SH-SY5Y (cell line): ENCODE data around the gene TMEM192.

Experiments
- GATA2 ChIP-seq: IDR thresholded peaks from 2 replicates; pipeline ENCODE4 v1.6.1; 2011; ENCODE audit warnings: mild to moderate bottlenecking, low read depth, low read length
- GATA3 ChIP-seq: IDR thresholded peaks from 2 replicates; pipeline ENCODE4 v1.6.1; 2011; ENCODE audit warnings: low read depth, mild to moderate bottlenecking, low read length, moderate library complexity

GRCh38 chr4:165060938-165061337, 51.7 kb downstream of the TMEM192 start:
- TF ChIP-seq GATA2 (no peak), GATA3 (no peak)
